GM12878 (cell line): ENCODE measurements around the gene SEL1L3. TPM values are rescaled to one million over a fixed set of nuclear protein-coding genes. Genes with fewer than 3 reads are reported as not detected.

Experiments used
- ATAC-seq: fragments of 200-7000 bp; cut with Tn5 transposase; 3 replicates; pipeline ENCODE4 v1.9.1; 2020; ENCODE audit warnings: mild to moderate bottlenecking, moderate library complexity
- BruUV-seq: library from RNA; stranded (reverse); fragments of 400-500 nt; replicated peaks from 2 replicates; lab custom pipeline; 2021; lab: Mats Ljungman, UMichigan
- CTCF ChIA-PET: fragments of 300-600 bp; sonication (Branson Sonifier 250); formaldehyde crosslinking; extraction: SDS; loops from one replicate; lab custom pipeline; 2021; ENCODE audit warnings: inconsistent platforms; lab: Yijun Ruan, JAX
- POLR2A ChIA-PET: fragments of 350-600 bp; formaldehyde crosslinking; extraction: SDS; loops from one replicate; lab custom pipeline; 2021; ENCODE audit warnings: inconsistent platforms; lab: Charles Lee
- RAD21 ChIA-PET: fragments of 300-600 bp; sonication (Branson Sonifier 250); formaldehyde crosslinking; loops from one replicate; lab custom pipeline; 2023; ENCODE audit warnings: antibody characterized with exemption; ENCODE audit not compliant: unreplicated experiment; lab: Charles Lee
- SMC1A ChIA-PET: fragments of 300-600 bp; sonication (Branson Sonifier 250); formaldehyde crosslinking; loops from one replicate; lab custom pipeline; 2023; ENCODE audit not compliant: unreplicated experiment, uncharacterized antibody; lab: Charles Lee
- DNase-seq: peaks from one replicate; pipeline ENCODE4 v3.0.0-alpha.2; 2011; ENCODE audit warnings: low read depth, low spot score
- FAIRE-seq: peaks from 3 replicates; lab custom pipeline; 2011; peaks lifted over from hg19 to GRCh38; lab: Jason Lieb, UNC
- H2AFZ ChIP-seq: 2 replicates; pipeline ENCODE4 v1.6.0; 2011; ENCODE audit warnings: low read depth, low read length, control low read depth; ENCODE audit not compliant: control insufficient read depth
- H3K27ac ChIP-seq: 2 replicates; pipeline ENCODE4 v1.5.1; 2011; ENCODE audit warnings: control low read depth; ENCODE audit not compliant: control insufficient read depth, insufficient read depth
- H3K27me3 ChIP-seq, 2 experiments: replicated peaks in 1 of 2; 2 replicates each; pipeline versions ENCODE4 v1.6.0 to v1.6.1; 2011; ENCODE audit warnings: low read length in 1 of 2; ENCODE audit not compliant: control insufficient read depth in 2 of 2, insufficient read depth in 2 of 2
- H3K36me3 ChIP-seq, 2 experiments: 2 replicates each; pipeline ENCODE4 v1.5.1; 2011; ENCODE audit warnings: low read length in 1 of 2; ENCODE audit not compliant: control insufficient read depth in 2 of 2, insufficient read depth in 2 of 2
- H3K4me1 ChIP-seq: 2 replicates; pipeline ENCODE4 v1.6.1; 2011; ENCODE audit warnings: mild to moderate bottlenecking, low read length, moderate library complexity, mixed read lengths; ENCODE audit not compliant: control insufficient read depth, insufficient read depth
- H3K4me2 ChIP-seq: 2 replicates; pipeline ENCODE4 v1.6.0; 2011; ENCODE audit warnings: control low read depth; ENCODE audit not compliant: control insufficient read depth, insufficient read depth
- H3K4me3 ChIP-seq: fragments of 200-600 bp; sonication (generic); 2 replicates; pipeline ENCODE4 v1.5.1; 2016
- H3K79me2 ChIP-seq: 2 replicates; pipeline ENCODE4 v1.6.0; 2011; ENCODE audit warnings: low read length; ENCODE audit not compliant: control insufficient read depth, insufficient read depth
- H3K9ac ChIP-seq: 2 replicates; pipeline ENCODE4 v1.8.0; 2011; ENCODE audit warnings: low read length, control low read depth, mixed read lengths; ENCODE audit not compliant: control insufficient read depth, insufficient read depth
- H3K9me3 ChIP-seq: replicated peaks from 3 replicates; pipeline ENCODE4 v1.5.1; 2011; ENCODE audit warnings: mild to moderate bottlenecking, low read length; ENCODE audit not compliant: control insufficient read depth, insufficient read depth
- H4K20me1 ChIP-seq: 2 replicates; pipeline ENCODE4 v1.6.0; 2011; ENCODE audit not compliant: control insufficient read depth, insufficient read depth
- BCL11A ChIP-seq: IDR thresholded peaks from 2 replicates; pipeline ENCODE4 v1.6.1; 2011; ENCODE audit warnings: low read depth, low read length
- JUND ChIP-seq: IDR thresholded peaks from 2 replicates; pipeline ENCODE4 v1.6.1; 2012; ENCODE audit warnings: low read depth, mild to moderate bottlenecking, low read length, improper control_type of control experiment, moderate library complexity
- KLF5 ChIP-seq: fragments of 450-650 bp; IDR thresholded peaks from 2 replicates; pipeline ENCODE4 v1.6.1; 2014; ENCODE audit warnings: mild to moderate bottlenecking; ENCODE audit not compliant: partially characterized antibody
- MEF2B ChIP-seq: fragments of 450-650 bp; IDR thresholded peaks from 2 replicates; pipeline ENCODE4 v1.6.1; 2018; ENCODE audit warnings: mild to moderate bottlenecking, moderate library complexity; ENCODE audit not compliant: partially characterized antibody, poor library complexity, severe bottlenecking
- MLLT1 ChIP-seq: fragments of 450-650 bp; IDR thresholded peaks from 2 replicates; pipeline ENCODE4 v1.6.1; 2016; ENCODE audit warnings: mild to moderate bottlenecking
- NFXL1 ChIP-seq: fragments of 450-650 bp; IDR thresholded peaks from 2 replicates; pipeline ENCODE4 v1.6.1; 2017; ENCODE audit warnings: antibody characterized with exemption, mild to moderate bottlenecking, borderline replicate concordance
- PAX5 ChIP-seq: IDR thresholded peaks from 2 replicates; pipeline ENCODE4 v1.6.1; 2011; ENCODE audit warnings: low read depth, low read length, borderline replicate concordance
- SUZ12 ChIP-seq: fragments of 200-600 bp; sonication (generic); IDR thresholded peaks from one replicate; pipeline ENCODE4 v1.6.1; 2018; ENCODE audit warnings: antibody characterized with exemption, mild to moderate bottlenecking; ENCODE audit not compliant: unreplicated experiment
- TARDBP ChIP-seq: IDR thresholded peaks from 2 replicates; pipeline ENCODE4 v1.6.1; 2016; ENCODE audit warnings: borderline replicate concordance
- WGBS: methylation state at CpG from one replicate; pipeline ENCODE4 v1.1.6; 2016; ENCODE audit warnings: low lambda C conversion rate; ENCODE audit not compliant: insufficient replicate concordance, insufficient coverage; ENCODE audit errors: missing lambda C conversion rate; 5-methylcytosine and 5-hydroxymethylcytosine counted together
- in situ Hi-C: fragments of 300-500 bp; cut with MboI; formaldehyde crosslinking; loops from 9 replicates; pipeline ENCODE4 v1.14.3; 2018; ENCODE audit warnings: mixed read lengths
- intact Hi-C: fragments of 100-400 bp; cut with micrococcal nuclease; formaldehyde crosslinking; loops from one replicate; pipeline ENCODE4 v1.14.2; 2022; ENCODE audit not compliant: unreplicated experiment
- polyA plus RNA-seq, 11 experiments: library from polyadenylated mRNA; depleted of rRNA in 4 of 11; unstranded in 6 of 11; stranded (reverse) in 5 of 11; fragments of >200 nt; fragmentation: Nextera tagmentation in 4 of 11; fragmentation: Illumina TruSeq in 1 of 11; extraction: Ambion mirVana in 4 of 11; extraction: Trizol in 1 of 11; gene quantifications; 1 replicate in 1 of 11; 2 replicates in 10 of 11; pipeline versions ENCODE4 v1.2.1 to v1.2.3, GENCODE V29; 2011 to 2016; ENCODE audit warnings: inconsistent platforms in 2 of 11, missing spikeins in 2 of 11, low read depth in 1 of 11
- total RNA-seq, 4 experiments: library from RNA; depleted of rRNA in 3 of 4; stranded (reverse); fragments of >200 nt in 3 of 4; fragmentation: Illumina TruSeq in 1 of 4; extraction: Trizol in 1 of 4; gene quantifications; 2 replicates each; pipeline versions ENCODE4 v1.2.1 to v1.2.3, GENCODE V29; 2013 to 2021

Gene SEL1L3
- total and polyA plus RNA-seq, 10 of the 15 experiments (the other 5 are each of a cell fraction or from before 2014, with no cell fraction given), result 20.4 to 82.2 (median 47.3) TPM

GRCh38 chr4:25775166-25775565 lies 87.6 kb downstream of the SEL1L3 start:
- WGBS, result 98% methylated on average over 2 of the region's 2 CpGs
- no peaks in the 10 kb centered on the region for H3K4me1 ChIP-seq
- H3K4me2 ChIP-seq, result no peak overlapping the region
- H3K36me3 ChIP-seq, result peaks cover 0 to 7% of the 10 kb centered on the region in 2 experiments; a peak in 2 of 4 replicates
- intact Hi-C loops, result no loop called here
- no peak overlapping the region for H3K9ac ChIP-seq
- H4K20me1 ChIP-seq, result no peaks in the 10 kb centered on the region
- no peak for FAIRE-seq
- ChIA-PET POLR2A (no interaction called here), SMC1A (interaction anchor here (1.3 kb wide), 1 partner anchor 12 kb away, joined by 3 read pairs; no protein-coding TSS in a partner anchor), CTCF (no interaction called here), RAD21 (no interaction called here)
- DNase-seq, result no peak
- ATAC-seq, result no peak
- H3K9me3 ChIP-seq, result no peaks in the 10 kb centered on the region
- no peak overlapping the region for H3K4me3 ChIP-seq
- no peak overlapping the region for H3K27ac ChIP-seq
- H2AFZ ChIP-seq, result no peak overlapping the region
- TF ChIP-seq JUND (no peak), BCL11A (no peak)
- no peaks in the 10 kb centered on the region for H3K27me3 ChIP-seq
- no TSS peak for BruUV-seq
- in situ Hi-C loops, result loop anchor here (5.0 kb wide), 1 partner anchor 333 kb away; no protein-coding TSS in a partner anchor
- H3K79me2 ChIP-seq, result no peaks in the 10 kb centered on the region

GRCh38 chr4:25773358-25773757 lies 89.4 kb downstream of the SEL1L3 start:
- POLR2A ChIA-PET, result no interaction called here
- ATAC-seq (no peak), FAIRE-seq (no peak), DNase-seq (no peak)
- no peaks in the 10 kb centered on the region for H3K27me3 ChIP-seq
- H3K4me2 ChIP-seq, result no peak overlapping the region
- in situ Hi-C loops (no loop called here), intact Hi-C loops (no loop called here)
- 78% methylated on average over 4 of the region's 4 CpGs for WGBS
- CTCF ChIA-PET, result interaction anchor here (0.6 to 9.3 kb wide), 3 partner anchors 11 to 331 kb away, joined by 3 to 104 read pairs (median 4); no protein-coding TSS in a partner anchor
- H3K9me3 ChIP-seq, result no peaks in the 10 kb centered on the region
- no TSS peak for BruUV-seq
- H3K79me2 ChIP-seq, result no peaks in the 10 kb centered on the region
- no peak overlapping the region for H3K4me3 ChIP-seq
- TF ChIP-seq MEF2B (no peak), PAX5 (no peak), SUZ12 (no peak), TARDBP (no peak), KLF5 (no peak), NFXL1 (no peak), MLLT1 (no peak)
- SMC1A ChIA-PET, result interaction anchor here (1.0 kb wide), 1 partner anchor 10 kb away, joined by 3 read pairs; no protein-coding TSS in a partner anchor
- H3K4me1 ChIP-seq, result no peaks in the 10 kb centered on the region
- no peak overlapping the region for H3K27ac ChIP-seq
- RAD21 ChIA-PET, result no interaction called here
- H2AFZ ChIP-seq, result no peak overlapping the region
- H4K20me1 ChIP-seq, result no peaks in the 10 kb centered on the region
- no peak overlapping the region for H3K9ac ChIP-seq
- H3K36me3 ChIP-seq, result peaks cover 0 to 2% of the 10 kb centered on the region in 2 experiments; a peak in 2 of 4 replicates
